Activated B cell treated with CpG ODN at 0.5 μM for 24 hours (primary cell): ENCODE results near the gene RHOH. TPM values are rescaled to one million over a fixed set of nuclear protein-coding genes. Genes with fewer than 3 reads are reported as not detected.
A peak's percentile ranks its signal among the peaks of the same experiment; 100 is the strongest.

Experiments
- ATAC-seq: fragments of 200-7000 bp; cut with Tn5 transposase; one replicate; pipeline ENCODE4 v1.10.0; 2021; ENCODE audit warnings: low read depth, mild to moderate bottlenecking, moderate library complexity
- CTCF ChIA-PET: fragments of 350-600 bp; sonication (Branson Sonifier 250); formaldehyde crosslinking; loops from one replicate; lab custom pipeline; 2021; ENCODE audit warnings: antibody characterized with exemption; lab: Charles Lee
- POLR2A ChIA-PET: fragments of 350-600 bp; sonication (Branson Sonifier 250); formaldehyde crosslinking; loops from one replicate; lab custom pipeline; 2021; ENCODE audit warnings: antibody characterized with exemption; lab: Charles Lee
- DNase-seq: peaks from one replicate; pipeline ENCODE4 v3.0.0; 2022
- H3K27ac Mint-ChIP-seq: one replicate; pipeline ENCODE4 v1.8.0; 2020; ENCODE audit warnings: mixed read lengths
- H3K27me3 Mint-ChIP-seq: one replicate; pipeline ENCODE4 v1.8.0; 2021; ENCODE audit warnings: mixed read lengths
- H3K36me3 Mint-ChIP-seq: one replicate; pipeline ENCODE4 v1.8.0; 2021; ENCODE audit warnings: low read depth, mixed read lengths
- H3K4me1 Mint-ChIP-seq: one replicate; pipeline ENCODE4 v1.8.0; 2021; ENCODE audit warnings: mixed read lengths
- H3K4me3 Mint-ChIP-seq: one replicate; pipeline ENCODE4 v1.8.0; 2020; ENCODE audit warnings: mild to moderate bottlenecking, mixed read lengths
- H3K9me3 Mint-ChIP-seq: one replicate; pipeline ENCODE4 v1.8.0; 2020; ENCODE audit warnings: mixed read lengths
- intact Hi-C: fragments of 100-400 bp; cut with micrococcal nuclease; formaldehyde crosslinking; loops from one replicate; pipeline ENCODE4 v1.15.1; 2024
- total RNA-seq: library from RNA; stranded (reverse); gene quantifications from 2 replicates; pipeline ENCODE4 v1.2.3, GENCODE V29; 2022
- TF ChIP-seq, protein P1 (sequence below): fragments of 200-600 bp; IDR thresholded peaks from one replicate; pipeline ENCODE4 v1.8.0; 2022; ENCODE audit warnings: antibody characterized with exemption, mild to moderate bottlenecking

RHOH gene
- total RNA-seq, 1 donor from 2014 or later = 183 TPM

DNA sequence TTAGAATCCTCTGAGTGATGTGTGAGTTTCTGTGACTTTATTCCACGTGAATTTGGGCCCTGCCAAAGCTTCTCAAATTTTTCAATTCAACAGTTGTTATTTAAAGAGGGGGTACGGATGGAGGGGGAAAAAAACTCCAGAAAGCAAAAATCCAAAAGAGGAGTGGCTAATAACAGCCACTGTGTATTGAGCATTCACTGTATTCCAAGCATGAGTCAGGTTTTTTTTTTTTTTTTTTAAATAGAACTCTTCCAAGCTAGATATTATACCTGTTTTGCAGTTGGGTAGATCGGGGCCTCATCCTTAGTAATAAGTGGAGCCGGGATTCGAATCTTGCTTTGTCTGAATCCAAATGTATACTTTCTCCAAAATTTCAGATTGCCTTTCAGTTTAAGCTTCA lies 6.4 kb upstream of the RHOH start:
- Mint-ChIP-seq H3K27me3 (no peaks in the 10 kb centered on the region), H3K27ac (peak overlapping the region; percentile 95), H3K9me3 (no peaks in the 10 kb centered on the region), H3K36me3 (no peaks in the 10 kb centered on the region), H3K4me1 (peaks cover 94% of the 10 kb centered on the region), H3K4me3 (peak overlapping the region; percentile 63)
- ATAC-seq (no peak), DNase-seq (no peak)
- CTCF ChIA-PET = interaction anchor here (0.8 to 2.3 kb wide), 2 partner anchors 117 to 135 kb away, joined by 3 to 7 read pairs; no protein-coding TSS in a partner anchor
- TF ChIP-seq, protein P1, sequence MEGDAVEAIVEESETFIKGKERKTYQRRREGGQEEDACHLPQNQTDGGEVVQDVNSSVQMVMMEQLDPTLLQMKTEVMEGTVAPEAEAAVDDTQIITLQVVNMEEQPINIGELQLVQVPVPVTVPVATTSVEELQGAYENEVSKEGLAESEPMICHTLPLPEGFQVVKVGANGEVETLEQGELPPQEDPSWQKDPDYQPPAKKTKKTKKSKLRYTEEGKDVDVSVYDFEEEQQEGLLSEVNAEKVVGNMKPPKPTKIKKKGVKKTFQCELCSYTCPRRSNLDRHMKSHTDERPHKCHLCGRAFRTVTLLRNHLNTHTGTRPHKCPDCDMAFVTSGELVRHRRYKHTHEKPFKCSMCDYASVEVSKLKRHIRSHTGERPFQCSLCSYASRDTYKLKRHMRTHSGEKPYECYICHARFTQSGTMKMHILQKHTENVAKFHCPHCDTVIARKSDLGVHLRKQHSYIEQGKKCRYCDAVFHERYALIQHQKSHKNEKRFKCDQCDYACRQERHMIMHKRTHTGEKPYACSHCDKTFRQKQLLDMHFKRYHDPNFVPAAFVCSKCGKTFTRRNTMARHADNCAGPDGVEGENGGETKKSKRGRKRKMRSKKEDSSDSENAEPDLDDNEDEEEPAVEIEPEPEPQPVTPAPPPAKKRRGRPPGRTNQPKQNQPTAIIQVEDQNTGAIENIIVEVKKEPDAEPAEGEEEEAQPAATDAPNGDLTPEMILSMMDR = no peak
- intact Hi-C loops = loop anchor here (5.0 to 10.0 kb wide), 4 partner anchors 37 to 1386 kb away; partner anchors contain the start of genes TLR1 and TMEM156
- POLR2A ChIA-PET = interaction anchor here (0.6 to 11.7 kb wide), 10 partner anchors 7 to 1344 kb away, joined by 3 to 457 read pairs (median 4); partner anchors contain the start of gene RHOH

DNA sequence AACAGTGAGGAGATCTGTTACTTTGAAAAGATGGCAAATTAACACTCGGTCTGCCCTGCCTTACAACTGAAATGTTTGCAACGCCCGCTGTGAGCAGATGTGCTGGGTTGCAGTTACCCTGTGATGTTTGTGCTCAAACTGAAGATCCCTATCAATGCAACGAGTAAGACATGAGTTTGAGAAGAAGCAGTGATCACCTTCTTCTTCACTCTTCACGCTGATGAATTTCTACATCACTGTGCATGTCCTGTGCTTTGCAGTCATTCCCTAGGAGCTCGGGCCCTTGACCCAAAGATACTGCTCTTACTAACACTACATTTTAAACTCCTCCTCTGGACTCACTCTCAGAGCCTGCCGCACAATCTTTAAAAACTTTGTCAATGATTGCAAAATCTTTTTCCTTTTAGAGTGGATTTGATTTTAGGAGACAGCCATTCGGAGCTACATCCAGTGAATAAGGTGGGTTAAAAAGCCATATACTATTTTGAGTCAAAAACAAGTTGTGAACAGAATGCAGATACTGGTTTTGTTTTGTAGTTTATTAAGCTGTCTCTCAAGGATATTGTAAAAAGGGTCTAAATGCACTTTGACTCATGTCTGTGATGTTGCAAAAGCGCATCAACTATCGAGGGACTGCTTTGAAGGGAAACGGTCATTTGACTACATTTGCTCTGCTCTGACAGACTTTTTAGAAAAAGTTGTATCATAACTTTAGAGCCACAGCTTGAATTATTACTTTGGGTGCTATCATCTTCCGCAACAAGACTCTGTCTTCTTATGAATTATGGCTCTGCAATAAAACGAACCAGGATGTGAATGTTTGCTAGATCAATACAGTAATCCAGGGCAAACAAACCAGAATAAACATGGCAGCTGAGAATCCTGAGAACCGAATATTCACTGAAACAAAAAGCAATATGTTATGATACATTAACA lies 5.7 kb upstream of the RHOH start:
- ATAC-seq (no peak), DNase-seq (no peak)
- Mint-ChIP-seq H3K27ac (peak overlapping the region; percentile 95), H3K4me3 (peak overlapping the region; percentile 63), H3K9me3 (no peaks in the 10 kb centered on the region), H3K4me1 (peaks cover 96% of the 10 kb centered on the region), H3K36me3 (no peaks in the 10 kb centered on the region), H3K27me3 (no peaks in the 10 kb centered on the region)
- intact Hi-C loops = loop anchor here (5.0 to 10.0 kb wide), 4 partner anchors 36 to 1386 kb away; partner anchors contain the start of genes TLR1 and TMEM156
- TF ChIP-seq, protein P1 = no peak
- POLR2A ChIA-PET = interaction anchor here (0.6 to 11.7 kb wide), 12 partner anchors 6 to 632 kb away, joined by 3 to 457 read pairs (median 5); partner anchors contain the start of gene RHOH
- CTCF ChIA-PET = interaction anchor here (0.8 to 2.3 kb wide), 4 partner anchors 40 to 134 kb away, joined by 3 to 7 read pairs (median 4); no protein-coding TSS in a partner anchor

DNA sequence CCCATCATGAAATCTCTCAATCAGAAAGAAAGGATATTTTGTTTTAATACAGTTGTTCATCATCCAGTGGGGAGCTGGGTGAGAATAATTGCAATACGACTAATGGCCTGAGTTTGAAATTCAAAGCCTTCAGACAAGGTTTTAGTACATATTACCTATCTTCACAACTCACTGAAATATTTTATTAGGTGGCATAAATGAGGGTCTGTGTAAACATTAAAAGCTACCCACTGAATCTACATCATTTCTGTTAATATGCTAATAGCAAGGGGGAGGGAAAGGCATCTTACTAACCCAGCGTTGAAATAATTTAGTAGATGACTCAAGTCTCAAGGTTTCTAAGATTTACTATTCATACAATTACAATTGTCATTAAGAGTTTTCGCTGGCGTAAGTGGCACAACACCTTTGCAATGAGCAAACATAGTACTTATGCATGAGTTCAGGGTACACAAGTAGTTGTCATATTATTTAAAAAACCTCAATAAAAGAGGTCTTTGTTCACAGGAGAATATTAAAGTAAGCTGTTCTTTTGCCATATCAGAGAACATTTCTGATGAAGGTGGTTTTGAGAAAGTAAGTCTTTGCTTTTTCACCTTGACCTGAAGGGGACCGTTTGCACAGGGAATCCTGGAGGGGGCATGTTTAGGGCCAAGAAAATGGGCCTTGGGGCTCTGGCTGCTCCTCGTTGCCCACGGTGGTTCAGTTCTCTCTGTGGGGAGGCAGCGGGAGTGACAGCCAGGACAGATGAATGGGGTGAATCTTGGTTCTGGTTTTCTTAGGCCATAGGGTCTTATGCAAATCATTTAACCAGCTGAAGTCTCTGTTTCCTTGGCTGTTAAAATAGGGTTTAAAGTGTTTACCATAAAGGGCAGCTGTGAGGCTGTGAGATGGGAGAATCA lies 4.5 kb upstream of the RHOH start:
- ATAC-seq = peak; percentile 7
- peaks cover 6% of the 10 kb centered on the region for H3K36me3 Mint-ChIP-seq
- H3K9me3 Mint-ChIP-seq = no peaks in the 10 kb centered on the region
- peaks cover 90% of the 10 kb centered on the region for H3K4me1 Mint-ChIP-seq
- peak overlapping the region; percentile 95 for H3K27ac Mint-ChIP-seq
- no peak for DNase-seq
- TF ChIP-seq, protein P1 = no peak
- ChIA-PET CTCF (interaction anchor here (0.6 to 2.3 kb wide), 4 partner anchors 16 to 133 kb away, joined by 3 to 7 read pairs (median 4); no protein-coding TSS in a partner anchor), POLR2A (interaction anchor here (0.6 to 11.7 kb wide), 14 partner anchors 5 to 703 kb away, joined by 3 to 457 read pairs (median 4); partner anchors contain the start of gene RHOH)
- no peaks in the 10 kb centered on the region for H3K27me3 Mint-ChIP-seq
- intact Hi-C loops = loop anchor here (5.0 to 10.0 kb wide), 4 partner anchors 35 to 1388 kb away; partner anchors contain the start of genes TLR1 and TMEM156
- H3K4me3 Mint-ChIP-seq = peak overlapping the region; percentile 97

DNA sequence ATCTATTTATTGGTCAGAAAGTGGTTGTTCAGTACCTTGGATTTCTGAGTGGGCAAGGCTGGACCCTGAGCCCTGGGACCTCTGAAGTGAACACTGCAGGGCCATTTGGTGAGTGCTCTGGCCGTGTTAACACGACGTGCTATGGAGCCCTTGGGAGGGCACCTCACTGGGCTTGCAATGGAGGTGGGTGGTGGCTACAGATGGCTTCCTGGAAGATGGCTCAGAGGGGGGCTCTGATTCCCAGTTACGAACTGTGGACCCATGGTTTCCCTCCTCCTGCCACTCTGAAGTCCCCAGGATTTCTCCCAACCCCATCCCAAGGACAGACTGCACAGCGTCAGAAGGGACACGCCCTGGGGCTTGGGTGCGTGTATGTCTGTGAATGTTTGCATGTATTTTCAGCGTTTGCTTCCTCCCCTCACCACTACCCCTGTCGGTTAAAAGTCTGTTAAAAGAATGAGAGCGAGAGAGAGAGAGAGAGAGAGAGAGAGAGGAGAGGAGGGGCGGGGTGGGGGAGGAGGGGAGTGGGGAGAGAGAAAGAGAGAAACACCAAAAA lies 3.7 kb upstream of the RHOH start:
- no peaks in the 10 kb centered on the region for H3K27me3 Mint-ChIP-seq
- peak; percentile 28 for ATAC-seq
- POLR2A ChIA-PET = interaction anchor here (0.6 to 7.9 kb wide), 11 partner anchors 7 to 702 kb away, joined by 3 to 457 read pairs (median 5); no protein-coding TSS in a partner anchor

More for the DNA sequence above, 3.7 kb upstream of the RHOH start:
- H3K36me3 Mint-ChIP-seq = peaks cover 13% of the 10 kb centered on the region
- peaks cover 83% of the 10 kb centered on the region for H3K4me1 Mint-ChIP-seq
- CTCF ChIA-PET = no interaction called here
- intact Hi-C loops = loop anchor here (5.0 to 10.0 kb wide), 4 partner anchors 34 to 1388 kb away; partner anchors contain the start of genes TLR1 and TMEM156
- no peak for DNase-seq
- no peaks in the 10 kb centered on the region for H3K9me3 Mint-ChIP-seq
- peak overlapping the region; percentile 95 for H3K27ac Mint-ChIP-seq
- peak overlapping the region; percentile 97 for H3K4me3 Mint-ChIP-seq
- TF ChIP-seq, protein P1 = no peak
